Upper lobe of right lung (tissue), 1 donor: ENCODE measurements around the gene EFR3B. TPM values are rescaled to one million over a fixed set of nuclear protein-coding genes. Genes with fewer than 3 reads are reported as not detected.

Experiments used
- ATAC-seq: fragments of 200-7000 bp; cut with Tn5 transposase; one replicate; pipeline ENCODE4 v1.9.1; 2020; ENCODE audit warnings: mild to moderate bottlenecking, moderate library complexity
- DNase-seq: peaks from one replicate; pipeline ENCODE4 v3.0.0-alpha.2; 2020
- H3K27ac ChIP-seq: fragments of 200-600 bp; one replicate; pipeline ENCODE4 v1.8.0; 2022
- H3K27me3 ChIP-seq: fragments of 200-600 bp; one replicate; pipeline ENCODE4 v1.8.0; 2022; ENCODE audit warnings: mild to moderate bottlenecking
- H3K36me3 ChIP-seq: fragments of 200-600 bp; one replicate; pipeline ENCODE4 v1.8.0; 2022
- H3K4me1 ChIP-seq: fragments of 200-600 bp; one replicate; pipeline ENCODE4 v1.8.0; 2022
- H3K4me3 ChIP-seq: fragments of 200-600 bp; one replicate; pipeline ENCODE4 v1.8.0; 2022; ENCODE audit warnings: mild to moderate bottlenecking
- H3K9me3 ChIP-seq: fragments of 200-600 bp; one replicate; pipeline ENCODE4 v1.8.0; 2022
- intact Hi-C: fragments of 100-400 bp; cut with DNase I; formaldehyde crosslinking; loops from one replicate; pipeline ENCODE4 v1.11.0; 2022
- total RNA-seq: library from RNA; stranded (reverse); fragmentation: NEBNext Ultra II Directional; extraction: Animal tissue kit (Norgen Biotek cat#: 25700); gene quantifications from one replicate; pipeline ENCODE4 v1.2.1, GENCODE V29; 2021
- TF ChIP-seq, protein P1 (sequence below): fragments of 200-600 bp; IDR thresholded peaks from one replicate; pipeline ENCODE4 v1.8.0; 2022; ENCODE audit warnings: antibody characterized with exemption
- donor health status: DM: no; HTN: yes; CAD: no; lungs with severe emphysema.

EFR3B gene
- total RNA-seq, 1 donor from 2014 or later, result 10.7 TPM

DNA sequence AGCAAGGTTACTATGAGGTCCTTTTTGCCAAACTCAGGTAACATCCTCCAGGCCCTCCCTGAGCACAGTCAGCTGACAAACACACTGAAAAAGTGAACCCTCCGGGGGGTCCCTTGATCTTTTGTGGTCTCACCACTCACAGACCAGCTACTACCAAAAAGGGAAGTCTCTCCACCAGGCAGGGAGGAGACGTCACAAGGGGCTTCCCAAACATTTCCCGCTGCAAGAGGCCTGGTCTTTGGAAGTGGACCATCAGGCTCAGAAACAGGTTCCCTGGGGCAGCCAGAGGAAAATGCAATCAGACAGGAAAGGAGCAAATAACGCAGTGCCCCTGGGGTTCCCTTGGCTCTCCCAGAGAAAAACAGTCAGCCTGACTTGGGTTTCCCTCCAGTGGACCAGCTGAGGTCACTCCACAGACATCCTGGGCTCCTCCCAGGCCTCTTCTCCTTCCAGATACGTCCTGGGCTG, 165.2 kb downstream of the EFR3B start:
- no peak for ATAC-seq
- TF ChIP-seq, protein P1, sequence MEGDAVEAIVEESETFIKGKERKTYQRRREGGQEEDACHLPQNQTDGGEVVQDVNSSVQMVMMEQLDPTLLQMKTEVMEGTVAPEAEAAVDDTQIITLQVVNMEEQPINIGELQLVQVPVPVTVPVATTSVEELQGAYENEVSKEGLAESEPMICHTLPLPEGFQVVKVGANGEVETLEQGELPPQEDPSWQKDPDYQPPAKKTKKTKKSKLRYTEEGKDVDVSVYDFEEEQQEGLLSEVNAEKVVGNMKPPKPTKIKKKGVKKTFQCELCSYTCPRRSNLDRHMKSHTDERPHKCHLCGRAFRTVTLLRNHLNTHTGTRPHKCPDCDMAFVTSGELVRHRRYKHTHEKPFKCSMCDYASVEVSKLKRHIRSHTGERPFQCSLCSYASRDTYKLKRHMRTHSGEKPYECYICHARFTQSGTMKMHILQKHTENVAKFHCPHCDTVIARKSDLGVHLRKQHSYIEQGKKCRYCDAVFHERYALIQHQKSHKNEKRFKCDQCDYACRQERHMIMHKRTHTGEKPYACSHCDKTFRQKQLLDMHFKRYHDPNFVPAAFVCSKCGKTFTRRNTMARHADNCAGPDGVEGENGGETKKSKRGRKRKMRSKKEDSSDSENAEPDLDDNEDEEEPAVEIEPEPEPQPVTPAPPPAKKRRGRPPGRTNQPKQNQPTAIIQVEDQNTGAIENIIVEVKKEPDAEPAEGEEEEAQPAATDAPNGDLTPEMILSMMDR, result no peak
- H3K36me3 ChIP-seq, result no peaks in the 10 kb centered on the region
- no peak overlapping the region for H3K27ac ChIP-seq
- no peak overlapping the region for H3K4me3 ChIP-seq
- intact Hi-C loops, result no loop called here
- no peak for DNase-seq
- H3K9me3 ChIP-seq, result no peaks in the 10 kb centered on the region
- no peaks in the 10 kb centered on the region for H3K4me1 ChIP-seq
- H3K27me3 ChIP-seq, result no peaks in the 10 kb centered on the region

Other genes starting within 250 kb of the EFR3B start
- gene PTRHD1, start 248.7 kb upstream of the EFR3B start, total RNA-seq, result 30.7 TPM
- gene CENPO, start 248.7 kb upstream of the EFR3B start, total RNA-seq, result 6.5 TPM
- gene ADCY3, start 121.8 kb upstream of the EFR3B start, total RNA-seq, result 37.0 TPM
- gene DNAJC27, start 70.1 kb upstream of the EFR3B start, total RNA-seq, result 7.5 TPM
- 3.3 TPM for gene POMC, start 126.5 kb downstream of the EFR3B start, total RNA-seq